ENCODE results near the gene ADNP.

- peak; percentile 75 to 91 (median 84) for TF ChIP-seq CTCF (IDR thresholded peaks at IDR 0.05)
- no peak for TF ChIP-seq EP300 (IDR thresholded peaks at IDR 0.05)
- TF ChIP-seq POLR2A (IDR thresholded peaks at IDR 0.05): no peak
Observed at GRCh38 chr20:50929299-50930138, 1.7 kb downstream of the ADNP start.

Measured in sigmoid colon (tissue), 4 donors.